ENCODE data around the gene TSHZ2.

The TSHZ2 gene

DNA sequence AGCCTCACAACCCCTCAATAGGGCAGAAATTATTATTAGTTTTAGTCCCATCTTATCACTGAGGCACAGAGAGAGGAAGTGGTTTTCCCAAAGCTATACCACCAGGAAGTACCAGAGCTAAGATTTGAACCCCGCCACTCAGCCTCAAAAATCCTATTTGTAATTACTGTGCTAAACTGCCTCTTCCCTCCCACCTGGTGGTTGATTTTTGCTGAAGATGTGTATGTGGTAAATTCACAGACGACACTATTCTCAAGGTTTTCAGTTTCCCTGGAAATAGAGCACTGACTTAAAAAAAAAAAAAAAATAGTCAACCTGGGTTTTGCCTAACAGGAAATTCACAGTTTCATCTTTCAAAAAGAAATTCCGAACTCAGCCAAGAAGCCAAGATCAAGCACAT is 57.9 kb downstream of the TSHZ2 start:
- no peak for DNase-seq

DNA sequence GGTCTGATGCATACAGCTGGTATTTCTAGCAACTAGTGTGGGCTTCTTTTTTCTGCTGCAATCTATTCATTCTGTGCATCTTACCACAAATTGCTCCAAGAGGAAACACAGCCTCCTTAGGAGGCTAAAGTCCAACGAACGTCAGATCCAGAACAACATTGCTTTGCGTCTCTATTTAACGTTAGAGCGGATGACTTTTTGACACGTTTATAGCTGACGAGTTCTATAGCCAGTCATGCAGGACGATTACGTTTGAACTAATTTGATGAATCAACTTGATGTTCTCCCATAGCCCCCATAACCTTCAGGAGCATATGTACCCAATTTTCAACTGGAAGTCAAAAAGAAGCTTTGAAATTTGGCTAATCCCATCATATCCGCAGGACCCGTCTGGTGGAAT is 59.9 kb downstream of the TSHZ2 start:
- no peak for DNase-seq

DNA sequence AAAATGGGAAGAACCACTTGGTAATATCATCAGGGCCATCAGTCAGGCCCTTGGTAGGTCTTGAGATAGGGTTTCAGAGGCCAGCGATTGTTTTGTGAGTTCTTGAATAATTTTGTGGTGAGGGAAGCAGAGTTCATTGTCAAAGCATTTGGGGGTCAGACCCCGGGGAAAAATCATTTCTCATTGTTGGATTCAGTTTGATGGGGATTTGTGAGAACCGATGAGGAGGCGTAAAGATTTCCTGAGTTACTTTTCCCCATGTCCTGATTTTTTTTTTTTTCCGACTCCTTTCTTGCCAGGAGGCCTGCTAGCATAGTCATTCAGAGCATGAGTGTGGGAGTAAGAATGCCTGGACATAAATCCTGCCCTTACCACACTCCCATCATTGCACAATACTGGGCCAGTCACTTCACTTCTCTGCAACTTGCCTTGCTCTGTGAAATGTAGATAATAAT is 60.3 kb downstream of the TSHZ2 start:
- no peak for DNase-seq

DNA sequence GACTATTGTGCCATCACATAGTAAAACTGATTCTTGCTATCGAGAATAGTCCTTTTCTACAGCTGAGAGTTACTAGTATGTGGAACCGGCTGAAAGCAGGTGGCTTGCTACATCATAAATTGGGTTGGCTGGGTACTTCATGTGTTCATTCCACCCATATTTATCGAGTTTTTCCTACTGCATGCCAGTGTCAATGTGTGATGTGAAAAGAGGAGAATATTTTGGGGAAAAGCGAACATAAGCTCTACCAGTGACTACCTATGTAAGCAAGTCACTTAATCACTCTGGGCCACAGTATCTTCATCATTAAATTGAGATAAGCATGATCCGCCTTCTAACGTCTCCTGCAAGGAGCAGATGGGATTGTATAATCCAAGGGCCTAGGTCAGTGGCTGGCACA is 61.0 kb downstream of the TSHZ2 start:
- DNase-seq: no peak

DNA sequence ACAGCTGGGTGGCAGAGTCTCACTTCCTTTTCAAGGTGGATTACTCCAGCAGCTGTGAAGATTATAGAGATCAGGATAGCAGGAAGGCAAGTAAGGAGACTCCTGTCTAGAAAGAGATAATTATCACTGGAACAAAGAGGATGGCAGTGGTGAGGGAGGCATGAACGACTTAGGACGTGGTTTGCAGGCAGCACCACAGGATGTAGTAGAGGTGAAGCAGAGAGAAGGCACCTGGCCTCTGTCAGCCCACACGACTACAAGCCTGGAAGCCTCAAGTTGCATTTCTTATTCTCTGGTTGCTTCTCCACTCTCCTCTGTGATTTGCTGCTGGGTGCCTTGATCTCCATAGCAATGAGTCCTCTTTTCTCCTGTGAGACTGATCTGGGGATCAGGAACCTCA is 62.7 kb downstream of the TSHZ2 start:
- DNase-seq: no peak

DNA sequence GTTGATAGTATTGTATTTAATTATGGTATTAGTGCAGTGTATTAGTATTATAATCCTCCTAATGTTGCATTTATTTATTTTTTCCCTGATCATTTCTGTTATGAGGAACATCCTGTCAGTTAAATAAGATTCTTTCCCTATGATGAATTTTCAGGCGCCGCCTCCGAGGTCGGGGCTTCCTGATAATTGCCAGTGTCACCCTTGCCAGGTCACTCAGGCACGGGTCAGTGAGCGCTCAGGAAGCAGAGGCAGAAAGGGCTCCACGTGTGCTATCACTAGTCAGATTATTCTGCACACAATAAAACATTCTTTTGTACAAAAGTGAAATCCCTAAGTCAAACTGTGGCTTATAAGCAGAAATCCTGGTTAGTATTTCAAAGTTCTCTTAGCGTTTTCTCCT is 64.8 kb downstream of the TSHZ2 start:
- DNase-seq: no peak

DNA sequence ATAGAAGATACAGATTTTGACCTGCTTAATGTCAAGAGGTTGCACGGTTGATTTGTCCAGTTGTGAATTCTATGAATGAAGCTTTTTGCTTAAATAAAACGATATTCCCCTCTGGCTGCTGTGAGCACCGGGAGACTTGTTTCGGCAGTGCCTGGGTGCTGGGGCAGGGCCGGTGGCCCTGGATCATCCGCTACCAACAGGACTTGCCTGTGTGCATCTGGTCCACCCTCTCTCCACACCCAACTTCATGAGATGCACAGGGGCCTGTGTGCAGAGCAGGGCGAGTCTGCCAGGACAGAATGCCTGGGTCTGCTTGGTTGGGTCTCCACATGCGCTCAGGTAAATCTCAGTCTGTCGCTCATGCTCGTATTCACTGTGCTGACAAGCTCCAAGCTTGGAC is 65.5 kb downstream of the TSHZ2 start:
- no peak for DNase-seq

DNA sequence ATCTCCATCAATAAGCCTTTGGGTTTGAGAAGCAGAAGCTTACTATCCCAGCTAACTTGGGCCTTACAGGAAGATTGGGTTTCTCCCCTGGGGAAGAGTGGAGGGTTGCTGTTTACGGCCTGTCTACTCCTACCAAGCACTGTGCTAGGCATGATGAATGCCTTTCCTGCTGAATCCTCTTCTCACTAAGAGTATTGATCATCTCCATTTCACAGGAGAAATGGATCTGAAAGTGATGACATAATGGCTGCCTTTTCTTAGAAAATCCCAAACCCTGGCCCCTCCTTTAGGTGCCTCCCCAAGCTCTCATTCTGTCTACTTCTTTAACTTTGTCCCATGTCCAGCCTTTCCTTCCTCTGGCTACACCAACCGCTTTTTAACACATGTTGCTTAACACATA is 66.1 kb downstream of the TSHZ2 start:
- no peak for DNase-seq

DNA sequence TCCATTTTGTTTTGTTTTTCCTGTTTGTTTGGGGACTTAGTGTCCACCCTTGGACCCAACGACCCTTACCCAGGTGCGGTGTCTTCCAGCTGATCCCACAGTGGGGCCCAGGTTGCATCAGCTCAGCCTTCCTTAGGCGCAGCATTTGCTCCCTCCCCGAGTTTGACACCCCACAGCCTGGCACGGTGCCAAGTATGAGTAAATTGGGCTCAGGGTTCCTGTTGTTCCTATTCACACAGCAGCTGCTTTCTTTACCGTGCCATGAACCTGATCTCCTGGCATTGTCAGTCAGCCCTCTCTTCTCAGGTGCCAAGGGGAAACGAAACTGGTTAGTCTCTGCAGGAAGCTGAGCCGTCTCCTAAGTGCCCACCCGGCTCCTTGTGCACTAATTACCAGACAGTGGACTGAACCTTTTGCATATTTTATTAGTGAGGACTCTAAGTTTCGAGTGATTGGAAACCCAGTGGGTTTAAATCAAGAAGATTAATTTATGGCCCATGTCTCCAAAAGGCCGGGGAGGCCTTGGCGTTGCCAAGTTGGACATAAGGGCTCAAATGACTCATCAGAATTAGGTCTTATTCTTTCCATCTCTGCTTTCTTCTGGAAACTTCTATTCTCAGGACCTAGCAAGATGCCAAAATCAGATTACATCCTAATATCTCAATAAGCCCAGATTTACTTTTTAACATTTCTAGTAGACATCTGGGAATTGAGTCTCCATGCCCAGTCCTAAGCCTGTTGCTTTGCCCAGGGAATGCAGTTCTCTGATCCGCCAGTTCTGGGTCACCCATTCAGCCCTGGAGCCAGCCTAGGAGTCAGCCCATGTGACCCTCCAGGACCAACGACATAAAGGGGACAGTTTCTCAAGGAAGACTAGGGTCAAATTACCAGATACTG is 68.8 kb downstream of the TSHZ2 start:
- no peak for DNase-seq

DNA sequence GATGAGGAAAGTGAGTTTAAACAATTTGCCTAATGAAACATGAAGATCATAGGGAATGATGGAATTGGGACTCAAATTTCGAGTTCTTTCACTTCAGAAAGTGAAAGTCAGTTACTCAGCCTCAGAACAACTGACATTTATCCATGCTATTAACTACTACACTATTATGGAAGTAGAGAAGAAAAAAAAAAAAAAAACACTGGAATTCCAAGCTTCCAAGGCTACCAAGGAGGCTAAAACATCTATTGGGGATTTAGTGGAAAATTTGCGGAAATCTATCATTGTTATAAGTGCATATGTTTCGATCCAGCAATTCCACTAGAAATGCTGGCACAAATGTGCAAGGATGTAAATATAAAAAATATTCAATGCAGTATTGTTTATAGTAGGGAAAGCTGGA is 70.4 kb downstream of the TSHZ2 start:
- DNase-seq: no peak

DNA sequence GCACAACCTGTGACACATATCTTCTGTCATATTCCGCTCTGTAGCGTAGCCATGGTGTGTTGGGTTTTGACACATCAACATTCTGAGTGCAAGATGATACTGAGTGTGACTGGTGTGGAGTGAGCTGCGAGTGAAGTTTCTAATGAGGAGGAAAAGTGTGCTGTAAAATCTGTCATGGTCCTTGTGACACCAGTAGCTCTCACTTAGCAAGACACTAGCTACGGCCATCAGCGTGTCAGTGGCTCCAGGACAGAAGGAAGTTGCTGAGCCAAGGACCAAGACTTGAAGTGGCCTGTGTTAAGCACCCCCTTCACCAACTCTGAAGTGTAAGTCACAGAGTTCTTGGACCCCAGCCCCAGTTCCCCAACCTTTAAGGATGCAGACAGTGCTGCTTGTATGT is 72.1 kb downstream of the TSHZ2 start:
- DNase-seq: no peak

DNA sequence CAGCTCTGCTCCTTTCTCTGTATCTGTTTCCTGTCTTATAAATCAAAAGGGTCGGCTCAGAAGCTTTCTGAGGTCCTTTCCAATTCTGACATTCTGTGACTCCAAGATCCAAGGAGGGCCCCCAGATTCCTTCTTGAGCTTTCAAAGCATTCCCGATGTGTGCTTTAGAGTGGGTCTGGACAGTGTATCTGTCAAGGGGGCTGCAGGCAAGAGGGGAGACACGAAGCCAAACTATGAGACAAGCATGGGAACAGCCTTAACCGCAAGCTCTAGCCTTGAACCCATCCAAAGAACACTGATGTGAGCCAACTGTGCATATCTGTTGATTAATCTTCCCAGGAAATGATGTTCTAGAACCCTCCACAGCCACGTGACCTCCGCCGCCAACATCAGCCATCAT is 73.8 kb downstream of the TSHZ2 start:
- DNase-seq: no peak

DNA sequence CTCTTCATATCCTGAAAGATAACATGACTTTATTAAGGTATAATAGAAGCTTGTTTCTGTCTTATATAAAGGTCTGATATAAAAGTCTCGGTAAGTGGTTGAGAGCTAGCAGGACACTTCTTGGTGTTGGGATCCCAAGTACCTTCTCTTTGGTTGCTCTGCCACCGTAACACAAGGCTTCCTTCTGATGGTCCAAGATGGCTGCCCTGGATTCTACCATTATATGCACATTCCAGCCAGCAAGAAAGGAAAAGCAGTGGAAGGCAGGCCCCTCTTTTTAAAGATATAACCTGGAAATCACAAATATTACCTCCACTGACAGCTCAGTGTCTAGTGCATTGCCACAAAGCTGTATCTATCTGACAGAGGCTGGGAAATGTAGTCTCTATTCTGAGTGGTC is 75.0 kb downstream of the TSHZ2 start:
- no peak for DNase-seq

DNA sequence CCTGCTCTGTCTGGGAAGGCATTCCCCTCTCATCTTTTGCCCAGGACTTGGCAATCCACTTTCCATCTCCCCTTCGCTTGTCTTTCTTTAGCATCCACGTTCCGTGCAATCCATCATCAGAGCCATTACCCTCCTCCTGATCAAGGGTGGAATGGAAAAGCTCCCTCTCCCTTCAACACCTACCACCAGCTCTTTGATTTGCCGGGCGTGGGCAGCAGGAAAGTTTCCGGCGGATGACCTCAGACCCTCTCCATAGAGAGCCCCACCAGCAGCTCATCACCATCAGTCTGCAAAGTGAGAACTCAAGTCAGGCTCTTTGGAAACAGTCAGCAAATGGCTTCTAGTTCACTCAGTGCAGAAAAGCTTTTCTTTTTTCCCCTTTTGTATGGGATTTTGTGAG is 76.2 kb downstream of the TSHZ2 start:
- DNase-seq: no peak

DNA sequence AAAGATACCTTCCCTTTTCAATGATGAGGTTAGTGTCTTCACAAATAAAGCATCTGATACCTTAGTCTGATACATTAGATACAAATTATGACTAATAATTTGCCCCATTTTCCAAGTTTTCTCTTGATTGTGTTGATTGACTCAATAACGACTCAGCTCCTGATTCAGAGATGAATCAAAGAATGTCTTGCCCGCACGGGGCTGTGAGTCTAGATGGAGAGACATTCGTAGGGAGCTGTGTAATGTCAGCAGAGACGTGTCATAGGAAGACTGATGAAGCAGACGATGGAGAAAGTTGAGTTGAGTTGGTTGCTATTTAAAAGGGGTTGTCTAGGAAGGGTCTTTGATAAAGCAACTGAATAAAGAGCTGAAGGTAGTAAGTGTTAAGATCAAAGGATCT is 78.2 kb downstream of the TSHZ2 start:
- no peak for DNase-seq

DNA sequence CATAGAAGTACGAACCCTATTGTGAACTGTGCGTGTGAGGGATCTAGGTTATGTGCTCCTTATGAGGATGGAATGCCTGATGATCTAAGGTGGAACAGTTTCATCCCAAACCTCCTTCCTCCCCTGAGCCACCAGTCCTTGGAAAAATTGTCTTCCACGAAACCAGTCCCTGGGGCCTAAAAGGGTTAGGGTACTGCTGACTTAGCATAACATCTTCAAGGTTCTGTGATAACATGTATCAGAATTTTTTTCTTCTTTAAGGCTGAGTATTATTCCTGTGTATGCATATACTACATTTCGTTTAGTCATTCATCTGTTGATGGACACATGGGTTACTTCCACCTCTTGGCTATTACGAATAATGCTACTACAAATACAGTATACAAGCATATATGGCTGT is 80.2 kb downstream of the TSHZ2 start:
- no peak for DNase-seq

DNA sequence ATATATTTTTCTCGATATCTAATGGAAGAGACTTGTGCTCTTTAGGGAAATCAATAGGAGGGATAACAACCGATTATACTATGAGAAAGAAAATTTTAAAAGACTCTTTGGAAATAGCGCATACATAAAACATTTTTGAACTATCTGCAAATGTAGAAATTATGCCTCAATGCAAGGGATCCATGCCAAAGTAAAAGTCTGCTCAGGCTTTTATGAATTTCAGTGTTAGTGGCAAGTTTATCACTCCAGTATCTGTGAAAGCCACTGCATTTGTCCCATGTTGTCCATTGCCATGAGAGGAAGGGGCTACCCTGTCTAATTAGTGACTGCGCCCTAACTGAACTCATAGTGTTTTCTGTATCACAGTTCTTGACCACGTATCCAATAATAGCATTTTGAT is 81.4 kb downstream of the TSHZ2 start:
- DNase-seq: no peak

DNA sequence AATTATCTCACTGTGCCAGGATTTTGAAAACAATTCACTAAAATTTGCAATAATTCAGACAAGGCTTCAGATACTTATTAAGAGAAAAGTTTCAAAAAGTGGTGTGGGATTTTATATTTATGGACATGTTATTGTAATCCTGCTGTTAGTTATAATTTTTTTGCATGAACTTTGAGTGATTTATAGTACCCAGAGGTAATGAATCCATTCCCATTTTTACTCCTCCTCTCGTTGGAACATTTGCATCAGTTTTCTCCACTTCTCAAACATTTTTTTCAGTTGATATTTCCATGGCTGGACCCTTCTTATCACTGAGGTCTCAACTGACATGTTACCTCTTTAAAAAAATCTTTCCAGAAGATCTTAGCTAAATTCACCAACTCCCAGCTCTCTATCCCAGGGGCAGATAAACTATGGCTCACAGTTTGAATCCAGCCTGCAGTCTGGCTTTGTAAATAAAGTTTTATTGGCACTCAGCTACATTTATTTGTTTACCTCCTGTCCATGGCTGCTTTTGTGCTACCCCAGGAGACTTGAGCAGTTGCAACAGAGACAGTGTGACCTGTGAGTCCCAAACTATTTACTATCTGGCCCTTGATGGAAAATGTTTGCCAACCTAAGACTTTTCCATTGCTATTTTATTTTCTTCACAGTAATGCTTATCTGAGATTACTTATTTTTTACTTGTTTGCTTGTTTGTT is 83.4 kb downstream of the TSHZ2 start:
- no peak for DNase-seq

DNA sequence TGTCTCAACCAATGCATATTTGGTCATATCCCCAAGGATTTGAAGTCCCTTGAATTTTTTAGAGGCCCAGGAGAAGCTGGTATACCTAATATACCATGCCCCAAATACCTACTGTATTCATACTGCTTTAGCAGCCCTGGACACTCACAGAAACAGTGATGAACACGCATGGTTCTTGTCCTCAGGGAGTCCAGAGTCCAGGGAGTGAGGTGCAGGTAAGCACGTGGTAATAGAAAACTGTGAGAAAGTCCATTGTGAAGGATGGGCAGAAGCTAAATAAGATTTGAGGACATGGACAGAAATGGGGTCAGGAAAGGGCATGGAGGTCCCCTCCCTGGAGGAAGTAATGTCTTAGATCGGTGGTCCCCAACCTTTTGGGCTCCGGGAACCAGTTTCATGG is 85.4 kb downstream of the TSHZ2 start:
- no peak for DNase-seq

DNA sequence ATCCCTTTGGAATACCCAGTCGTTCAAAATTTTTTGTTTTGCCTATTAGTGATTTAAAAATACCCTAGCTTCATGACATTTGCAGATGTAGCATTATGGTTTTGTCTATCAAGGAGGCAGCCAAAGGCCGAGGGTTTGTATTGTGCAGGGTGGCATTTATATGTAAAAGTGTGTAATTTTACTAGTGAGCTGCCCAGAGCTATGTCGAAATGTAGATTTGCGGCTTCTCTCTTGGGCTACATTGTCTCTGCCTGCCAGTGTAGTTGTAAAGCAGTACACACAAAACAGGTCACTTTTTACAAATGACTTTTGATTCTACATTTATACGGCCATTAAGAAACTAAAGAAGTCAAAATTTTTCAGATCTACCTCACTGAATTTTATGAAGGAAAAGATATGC is 87.7 kb downstream of the TSHZ2 start:
- no peak for DNase-seq

DNA sequence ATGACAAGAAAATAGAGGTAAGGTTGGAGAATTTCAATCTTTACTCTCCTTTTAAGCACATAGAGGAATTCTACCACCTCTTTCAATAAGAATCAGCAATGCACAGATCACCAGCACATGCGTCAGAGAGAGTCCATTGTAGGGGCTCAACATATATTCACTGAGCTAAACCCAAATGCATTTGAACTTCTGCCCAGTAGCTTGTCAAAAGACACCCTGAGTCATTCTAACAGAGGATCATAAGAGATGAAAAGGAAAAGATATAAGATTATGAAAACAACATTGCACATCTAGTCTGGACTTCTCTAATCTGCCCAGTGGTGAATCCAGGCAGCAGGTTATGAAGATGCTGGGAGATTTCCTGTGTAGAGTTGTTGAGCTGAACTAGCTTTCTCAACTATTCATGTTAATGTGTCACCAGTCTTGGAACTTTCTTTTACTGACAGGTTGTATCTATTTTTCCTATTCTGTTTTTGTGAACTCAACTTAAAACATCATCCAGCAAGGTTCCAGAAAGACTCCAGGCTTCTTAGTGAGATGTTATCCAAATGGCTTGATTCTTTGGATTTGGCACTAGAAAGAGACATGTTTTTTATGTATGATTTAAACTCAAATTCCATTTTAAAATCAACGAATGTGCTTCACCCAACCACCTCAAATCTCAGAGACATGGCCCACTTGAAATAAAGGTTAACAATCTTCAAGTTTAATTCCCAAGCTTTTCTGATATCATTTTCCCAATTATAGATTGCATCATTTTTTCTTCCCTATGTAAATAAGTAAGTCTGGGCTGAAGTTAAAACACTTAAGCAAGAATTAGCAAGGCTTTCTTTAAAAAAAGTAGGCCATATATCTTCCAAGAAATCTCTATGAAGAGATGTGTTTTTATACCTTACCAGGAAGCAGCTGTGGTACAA is 89.3 kb downstream of the TSHZ2 start:
- DNase-seq: no peak

DNA sequence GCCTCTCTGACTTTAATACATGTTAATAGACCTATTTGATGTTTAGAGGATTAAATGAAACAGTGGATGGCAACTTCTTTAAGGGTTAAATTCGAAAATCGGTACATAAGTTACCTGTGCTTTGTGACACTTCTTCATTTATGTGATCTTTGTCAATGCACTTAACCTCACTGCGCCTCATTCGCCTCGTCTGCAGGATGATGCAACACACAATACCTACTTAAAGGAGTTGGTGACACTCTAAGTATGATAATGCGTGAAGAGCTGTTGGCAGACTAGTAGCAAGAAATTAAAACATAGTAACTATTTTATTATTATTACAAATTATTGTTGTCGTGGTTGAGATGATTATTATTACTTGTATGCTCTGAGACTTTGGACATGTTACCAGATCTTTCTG is 92.8 kb downstream of the TSHZ2 start:
- DNase-seq: no peak

DNA sequence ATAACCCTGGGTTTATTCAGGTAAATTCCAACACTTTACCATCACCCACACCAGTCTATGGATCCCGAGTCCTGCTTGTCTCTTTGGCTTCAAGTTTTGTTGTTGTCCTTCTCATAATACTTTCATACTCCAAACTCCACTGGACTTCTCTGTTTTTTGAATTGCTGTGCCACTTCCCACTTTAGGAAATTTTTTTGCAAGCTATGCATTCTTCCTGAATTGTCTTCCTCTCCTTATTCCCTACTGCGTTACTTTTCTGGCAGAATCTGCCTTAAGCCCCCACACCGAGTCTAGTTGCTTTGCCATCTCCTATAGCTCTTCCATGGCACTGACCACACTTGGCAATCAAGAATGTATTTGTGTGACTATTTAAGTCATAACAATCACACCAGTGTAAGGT is 96.1 kb downstream of the TSHZ2 start:
- DNase-seq: no peak

DNA sequence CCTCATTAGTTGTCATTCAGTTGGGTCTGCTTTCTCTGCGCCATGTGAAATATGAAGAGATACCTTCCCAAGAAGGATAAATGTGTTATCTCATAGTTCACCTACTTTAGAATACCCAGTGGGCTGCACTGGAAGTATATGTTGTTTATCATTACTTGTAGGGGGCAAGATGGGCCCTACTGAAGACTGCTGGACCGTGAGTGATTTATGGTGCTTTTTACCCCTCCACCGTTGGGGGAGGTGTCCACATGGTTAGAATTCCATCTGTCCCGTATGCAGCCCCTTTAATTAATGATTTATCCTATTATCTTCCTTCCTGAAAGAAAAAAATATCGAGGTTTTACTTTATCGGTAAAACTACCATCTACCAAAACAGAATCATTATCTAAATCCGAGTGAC is 97.0 kb downstream of the TSHZ2 start:
- DNase-seq: no peak
